NT2/D1 (cell line): Measurements from ENCODE around the gene RPS18.

Source experiments
- SUZ12 ChIP-seq: IDR thresholded peaks from 2 replicates; pipeline ENCODE4 v1.6.1; 2011; ENCODE audit not compliant: insufficient read length, insufficient read depth; ENCODE audit errors: extremely low read depth
- YY1 ChIP-seq: IDR thresholded peaks from 2 replicates; pipeline ENCODE4 v1.6.1; 2011; ENCODE audit not compliant: insufficient read length, insufficient read depth
- ZNF274 ChIP-seq: IDR thresholded peaks from 2 replicates; pipeline ENCODE4 v1.6.1; 2011; ENCODE audit warnings: mild to moderate bottlenecking, low read depth, low read length

DNA sequence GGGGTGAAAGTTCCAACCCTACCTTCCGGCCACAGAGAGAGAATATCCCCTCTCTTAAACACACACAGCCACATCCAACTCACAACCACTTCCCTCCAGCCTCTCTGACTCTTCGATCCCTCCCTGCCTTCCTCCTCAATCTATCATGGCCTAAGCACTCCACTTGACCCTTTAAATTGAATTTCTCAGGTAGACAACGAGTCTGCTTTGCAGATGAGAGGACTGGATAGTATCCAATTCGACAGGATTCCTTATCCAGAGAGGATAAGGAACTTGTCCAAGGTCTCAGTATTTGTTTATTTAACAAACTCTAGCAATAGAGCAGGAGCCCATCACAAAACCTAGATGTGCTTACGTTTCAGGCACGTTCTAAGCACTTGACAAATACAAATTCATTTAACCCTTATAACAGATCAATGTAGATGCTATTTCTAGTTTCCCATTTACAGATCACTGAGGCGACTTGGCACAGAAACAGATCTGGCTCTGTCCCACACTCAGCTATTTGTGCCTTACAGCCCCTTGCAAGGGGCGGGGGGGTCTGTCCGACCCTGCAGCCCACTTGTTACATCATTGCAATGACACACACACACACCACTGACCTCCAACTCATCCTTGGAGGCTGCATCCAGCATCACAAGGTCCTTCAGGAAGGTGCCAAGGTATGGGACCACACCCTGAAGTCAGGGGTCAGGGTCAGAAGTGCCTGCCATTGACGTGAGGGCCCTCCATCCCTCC, 22.4 kb downstream of the RPS18 start:
- no peak for TF ChIP-seq YY1
- no peak for TF ChIP-seq ZNF274
- TF ChIP-seq SUZ12: no peak
